SK-N-SH treated with all-trans-retinoic acid at 6 μM for 48 hours (cell line): Measurements from ENCODE around the gene SDK1.

Source experiments
- ATAC-seq: fragments of 200-7000 bp; cut with Tn5 transposase; 3 replicates; pipeline ENCODE4 v1.9.1; 2020; ENCODE audit warnings: mild to moderate bottlenecking, moderate library complexity
- ARNTL ChIP-seq: fragments of 450-650 bp; formaldehyde crosslinking; IDR thresholded peaks from 2 replicates; pipeline ENCODE4 v1.5.0; 2020; ENCODE audit warnings: low read depth, mild to moderate bottlenecking, moderate library complexity, borderline replicate concordance
- BACH2 ChIP-seq: fragments of 250-450 bp; sonication (Bioruptor Pico); IDR thresholded peaks from 2 replicates; pipeline ENCODE4 v1.9.0; 2021; ENCODE audit warnings: mild to moderate bottlenecking, borderline replicate concordance
- CSDC2 ChIP-seq: fragments of 250-450 bp; sonication (Bioruptor Pico); IDR thresholded peaks from 2 replicates; pipeline ENCODE4 v1.5.0; 2020; ENCODE audit warnings: mild to moderate bottlenecking, moderate library complexity
- ESRRG ChIP-seq: fragments of 250-450 bp; sonication (Bioruptor Pico); IDR thresholded peaks from 2 replicates; pipeline ENCODE4 v1.6.1; 2021; ENCODE audit warnings: mild to moderate bottlenecking
- GLIS3 ChIP-seq: fragments of 250-450 bp; sonication (Bioruptor Pico); IDR thresholded peaks from 2 replicates; pipeline ENCODE4 v1.5.0; 2020; ENCODE audit warnings: mild to moderate bottlenecking, moderate library complexity
- ISL1 ChIP-seq: fragments of 250-450 bp; sonication (Bioruptor Pico); IDR thresholded peaks from 2 replicates; pipeline ENCODE4 v2.1.2; 2022; ENCODE audit warnings: mild to moderate bottlenecking, moderate library complexity
- OSR1 ChIP-seq: fragments of 250-450 bp; sonication (Bioruptor Pico); IDR thresholded peaks from 2 replicates; pipeline ENCODE4 v1.8.0; 2022; ENCODE audit warnings: moderate library complexity, mild to moderate bottlenecking, inconsistent platforms
- POU6F1 ChIP-seq: fragments of 250-450 bp; sonication (Bioruptor Pico); IDR thresholded peaks from 2 replicates; pipeline ENCODE4 v1.8.0; 2021; ENCODE audit warnings: low read depth, mild to moderate bottlenecking, moderate library complexity, borderline replicate concordance
- PPARA ChIP-seq: fragments of 250-450 bp; sonication (Bioruptor Pico); IDR thresholded peaks from 2 replicates; pipeline ENCODE4 v1.5.0; 2020; ENCODE audit warnings: mild to moderate bottlenecking, borderline replicate concordance
- RARB ChIP-seq: fragments of 250-450 bp; sonication (Bioruptor Pico); IDR thresholded peaks from 2 replicates; pipeline ENCODE4 v1.8.0; 2021; ENCODE audit warnings: mild to moderate bottlenecking, moderate library complexity
- TCF4 ChIP-seq: fragments of 250-450 bp; sonication (Bioruptor Pico); IDR thresholded peaks from 2 replicates; pipeline ENCODE4 v1.8.0; 2021; ENCODE audit warnings: mild to moderate bottlenecking, moderate library complexity, borderline replicate concordance
- TOX ChIP-seq: fragments of 250-450 bp; sonication (Bioruptor Pico); IDR thresholded peaks from 2 replicates; pipeline ENCODE4 v1.8.0; 2021; ENCODE audit warnings: mild to moderate bottlenecking, moderate library complexity, borderline replicate concordance
- TSHZ2 ChIP-seq: fragments of 250-450 bp; sonication (Bioruptor Pico); IDR thresholded peaks from 2 replicates; pipeline ENCODE4 v1.5.0; 2020; ENCODE audit warnings: mild to moderate bottlenecking, moderate library complexity
- ZC3H10 ChIP-seq: fragments of 250-450 bp; sonication (Bioruptor Pico); IDR thresholded peaks from 2 replicates; pipeline ENCODE4 v1.5.1; 2021; ENCODE audit warnings: mild to moderate bottlenecking, moderate library complexity
- ZFP3 ChIP-seq: fragments of 250-450 bp; sonication (Bioruptor Pico); IDR thresholded peaks from 2 replicates; pipeline ENCODE4 v1.5.0; 2020; ENCODE audit warnings: mild to moderate bottlenecking, moderate library complexity
- ZFP30 ChIP-seq: fragments of 450-650 bp; formaldehyde crosslinking; IDR thresholded peaks from 2 replicates; pipeline ENCODE4 v1.5.0; 2022; ENCODE audit warnings: mild to moderate bottlenecking, moderate library complexity
- ZNF565 ChIP-seq: fragments of 450-650 bp; formaldehyde crosslinking; conservative IDR thresholded peaks from 2 replicates; pipeline ENCODE4 v1.5.0; 2020; ENCODE audit warnings: low read depth, mild to moderate bottlenecking, moderate library complexity
- ZNF70 ChIP-seq: fragments of 450-650 bp; formaldehyde crosslinking; IDR thresholded peaks from 2 replicates; pipeline ENCODE4 v1.5.0; 2020; ENCODE audit warnings: mild to moderate bottlenecking, moderate library complexity
- ZNF8 ChIP-seq: fragments of 450-650 bp; formaldehyde crosslinking; IDR thresholded peaks from 2 replicates; pipeline ENCODE4 v1.5.0; 2020; ENCODE audit warnings: mild to moderate bottlenecking, moderate library complexity
- TF ChIP-seq, protein P1 (sequence below): fragments of 250-450 bp; sonication (Bioruptor Pico); IDR thresholded peaks from 2 replicates; pipeline ENCODE4 v1.5.1; 2021; ENCODE audit warnings: mild to moderate bottlenecking, moderate library complexity
- TF ChIP-seq, protein P2 (sequence below): fragments of 250-450 bp; sonication (Bioruptor Pico); IDR thresholded peaks from 2 replicates; pipeline ENCODE4 v1.8.0; 2020; ENCODE audit warnings: mild to moderate bottlenecking, moderate library complexity, borderline replicate concordance

The SDK1 gene

DNA sequence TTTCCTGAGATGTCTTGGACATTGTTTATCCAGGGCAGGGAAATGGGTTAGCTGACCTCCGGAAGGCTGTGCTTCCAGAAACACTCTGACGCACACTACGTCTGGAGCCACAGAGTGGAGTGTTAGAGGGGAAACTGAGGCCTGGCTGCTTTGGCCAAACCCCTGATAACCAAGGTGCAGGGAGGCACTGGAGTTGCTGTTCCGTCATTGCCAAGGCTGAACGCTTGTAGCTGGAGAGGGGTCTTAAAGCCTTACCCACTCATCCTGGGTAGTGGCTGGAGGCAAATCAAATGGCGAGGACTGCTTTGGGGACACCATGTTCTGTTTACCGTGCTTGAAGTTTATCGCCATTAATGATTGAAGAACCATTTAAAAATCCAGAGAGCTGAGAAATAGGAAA, 776.9 kb downstream of the SDK1 start (continued):
- no peak for TF ChIP-seq TSHZ2
- TF ChIP-seq, protein P1, sequence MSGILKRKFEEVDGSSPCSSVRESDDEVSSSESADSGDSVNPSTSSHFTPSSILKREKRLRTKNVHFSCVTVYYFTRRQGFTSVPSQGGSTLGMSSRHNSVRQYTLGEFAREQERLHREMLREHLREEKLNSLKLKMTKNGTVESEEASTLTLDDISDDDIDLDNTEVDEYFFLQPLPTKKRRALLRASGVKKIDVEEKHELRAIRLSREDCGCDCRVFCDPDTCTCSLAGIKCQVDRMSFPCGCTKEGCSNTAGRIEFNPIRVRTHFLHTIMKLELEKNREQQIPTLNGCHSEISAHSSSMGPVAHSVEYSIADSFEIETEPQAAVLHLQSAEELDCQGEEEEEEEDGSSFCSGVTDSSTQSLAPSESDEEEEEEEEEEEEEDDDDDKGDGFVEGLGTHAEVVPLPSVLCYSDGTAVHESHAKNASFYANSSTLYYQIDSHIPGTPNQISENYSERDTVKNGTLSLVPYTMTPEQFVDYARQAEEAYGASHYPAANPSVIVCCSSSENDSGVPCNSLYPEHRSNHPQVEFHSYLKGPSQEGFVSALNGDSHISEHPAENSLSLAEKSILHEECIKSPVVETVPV (CRISPR knock-in tag): no peak
- no peak for TF ChIP-seq TOX (CRISPR knock-in tag)
- no peak for TF ChIP-seq ZFP30 (CRISPR knock-in tag)
- TF ChIP-seq, all 23 proteins: peak for 0

DNA sequence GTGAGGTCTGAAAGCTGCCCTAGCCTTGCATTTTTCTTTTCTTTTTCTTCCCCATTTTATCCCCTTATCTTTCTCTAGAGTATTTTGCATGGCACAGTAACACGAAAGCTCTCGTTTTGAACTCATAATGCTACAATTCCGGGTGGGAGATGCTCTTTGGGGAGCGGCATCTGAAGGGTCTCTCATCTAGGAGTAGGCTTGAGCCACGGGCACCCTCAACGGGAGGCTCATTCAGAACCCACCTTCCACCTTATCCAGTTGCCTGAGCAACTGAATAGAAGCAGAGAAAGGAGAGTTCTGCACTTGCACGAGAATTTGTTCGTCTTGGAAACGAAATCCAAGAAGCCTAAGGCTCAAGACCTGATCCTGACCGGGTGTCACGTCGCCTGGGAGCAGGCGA, 777.5 kb downstream of the SDK1 start:
- ATAC-seq: no peak
- TF ChIP-seq RARB (CRISPR knock-in tag) (no peak), TOX (CRISPR knock-in tag) (no peak), GLIS3 (no peak), TCF4 (no peak), OSR1 (CRISPR knock-in tag) (no peak), PPARA (CRISPR knock-in tag) (no peak), ZNF8 (CRISPR knock-in tag) (no peak), ZNF70 (no peak), ZNF565 (CRISPR knock-in tag) (no peak), BACH2 (no peak), ISL1 (CRISPR knock-in tag) (no peak), TSHZ2 (no peak), ESRRG (CRISPR knock-in tag) (no peak), ZFP3 (CRISPR knock-in tag) (no peak)
- TF ChIP-seq, protein P2, sequence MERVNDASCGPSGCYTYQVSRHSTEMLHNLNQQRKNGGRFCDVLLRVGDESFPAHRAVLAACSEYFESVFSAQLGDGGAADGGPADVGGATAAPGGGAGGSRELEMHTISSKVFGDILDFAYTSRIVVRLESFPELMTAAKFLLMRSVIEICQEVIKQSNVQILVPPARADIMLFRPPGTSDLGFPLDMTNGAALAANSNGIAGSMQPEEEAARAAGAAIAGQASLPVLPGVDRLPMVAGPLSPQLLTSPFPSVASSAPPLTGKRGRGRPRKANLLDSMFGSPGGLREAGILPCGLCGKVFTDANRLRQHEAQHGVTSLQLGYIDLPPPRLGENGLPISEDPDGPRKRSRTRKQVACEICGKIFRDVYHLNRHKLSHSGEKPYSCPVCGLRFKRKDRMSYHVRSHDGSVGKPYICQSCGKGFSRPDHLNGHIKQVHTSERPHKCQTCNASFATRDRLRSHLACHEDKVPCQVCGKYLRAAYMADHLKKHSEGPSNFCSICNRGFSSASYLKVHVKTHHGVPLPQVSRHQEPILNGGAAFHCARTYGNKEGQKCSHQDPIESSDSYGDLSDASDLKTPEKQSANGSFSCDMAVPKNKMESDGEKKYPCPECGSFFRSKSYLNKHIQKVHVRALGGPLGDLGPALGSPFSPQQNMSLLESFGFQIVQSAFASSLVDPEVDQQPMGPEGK: no peak
- TF ChIP-seq, protein P1 (CRISPR knock-in tag): no peak
- TF ChIP-seq, all 23 proteins: peak for 0

DNA sequence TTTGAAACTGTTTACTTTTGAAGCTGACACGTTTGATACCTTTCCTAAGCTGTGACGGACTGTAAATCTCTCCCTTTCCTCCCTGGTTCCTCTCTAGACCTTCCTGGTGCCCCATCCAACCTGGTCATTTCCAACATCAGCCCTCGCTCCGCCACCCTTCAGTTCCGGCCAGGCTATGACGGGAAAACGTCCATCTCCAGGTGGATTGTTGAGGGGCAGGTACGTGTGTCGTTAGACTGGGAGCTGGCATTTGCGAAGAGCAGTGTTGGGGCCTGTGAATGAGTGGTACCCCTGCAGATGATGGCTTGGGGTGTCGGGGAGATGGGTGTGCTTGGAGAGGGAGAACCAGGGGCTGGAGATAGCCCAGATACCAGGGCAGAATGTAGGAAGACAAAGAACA, 778.3 kb downstream of the SDK1 start:
- no peak for TF ChIP-seq ZFP3 (CRISPR knock-in tag)
- TF ChIP-seq TCF4: no peak
- no peak for TF ChIP-seq TOX (CRISPR knock-in tag)
- TF ChIP-seq ZNF8 (CRISPR knock-in tag): no peak
- no peak for TF ChIP-seq GLIS3
- TF ChIP-seq, protein P1 (CRISPR knock-in tag): no peak
- no peak for TF ChIP-seq OSR1 (CRISPR knock-in tag)
- no peak for TF ChIP-seq CSDC2 (CRISPR knock-in tag)
- TF ChIP-seq, protein P2: no peak
- no peak for TF ChIP-seq ZC3H10 (CRISPR knock-in tag)
- no peak for TF ChIP-seq ARNTL (CRISPR knock-in tag)
- TF ChIP-seq ZFP30 (CRISPR knock-in tag): no peak
- no peak for TF ChIP-seq POU6F1
- TF ChIP-seq, all 23 proteins: peak for 0
- no peak for ATAC-seq
